GM12873 (cell line): ENCODE results near the gene ZEB1.

Experiments used
- TF ChIP-seq, protein P1 (sequence below): IDR thresholded peaks from 2 replicates; pipeline ENCODE4 v1.5.1; 2012; ENCODE audit warnings: low read depth, mild to moderate bottlenecking, moderate library complexity, low read length, control low read depth; ENCODE audit not compliant: insufficient read depth; ENCODE audit errors: missing control alignments

ZEB1 gene

DNA sequence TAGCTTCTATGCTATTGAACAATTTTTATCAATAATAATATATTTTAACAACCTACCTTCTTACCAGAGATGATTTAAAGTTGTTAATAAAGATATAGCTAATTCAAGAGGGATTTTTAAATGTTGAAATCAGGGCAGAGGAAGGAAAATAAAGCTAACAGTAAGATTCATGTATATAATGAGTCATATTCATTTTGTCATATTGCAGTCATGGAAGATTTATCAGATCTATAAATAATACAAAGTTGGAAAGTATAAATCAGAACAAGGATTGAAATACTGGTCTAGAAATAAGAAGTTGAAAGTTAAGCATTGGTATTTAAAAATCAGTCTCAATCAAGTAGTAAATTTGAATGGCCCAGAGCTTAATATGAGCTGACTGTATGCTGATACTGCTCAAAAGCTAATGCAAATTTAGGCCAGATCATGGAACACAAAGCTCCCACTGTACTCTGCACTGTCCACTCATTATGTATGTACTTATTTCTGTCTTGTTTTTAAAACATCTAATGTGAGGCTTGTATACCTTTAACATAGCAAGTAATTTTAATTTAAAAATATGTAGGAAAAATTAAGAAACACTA lies 196.9 kb downstream of the ZEB1 start:
- TF ChIP-seq, protein P1, sequence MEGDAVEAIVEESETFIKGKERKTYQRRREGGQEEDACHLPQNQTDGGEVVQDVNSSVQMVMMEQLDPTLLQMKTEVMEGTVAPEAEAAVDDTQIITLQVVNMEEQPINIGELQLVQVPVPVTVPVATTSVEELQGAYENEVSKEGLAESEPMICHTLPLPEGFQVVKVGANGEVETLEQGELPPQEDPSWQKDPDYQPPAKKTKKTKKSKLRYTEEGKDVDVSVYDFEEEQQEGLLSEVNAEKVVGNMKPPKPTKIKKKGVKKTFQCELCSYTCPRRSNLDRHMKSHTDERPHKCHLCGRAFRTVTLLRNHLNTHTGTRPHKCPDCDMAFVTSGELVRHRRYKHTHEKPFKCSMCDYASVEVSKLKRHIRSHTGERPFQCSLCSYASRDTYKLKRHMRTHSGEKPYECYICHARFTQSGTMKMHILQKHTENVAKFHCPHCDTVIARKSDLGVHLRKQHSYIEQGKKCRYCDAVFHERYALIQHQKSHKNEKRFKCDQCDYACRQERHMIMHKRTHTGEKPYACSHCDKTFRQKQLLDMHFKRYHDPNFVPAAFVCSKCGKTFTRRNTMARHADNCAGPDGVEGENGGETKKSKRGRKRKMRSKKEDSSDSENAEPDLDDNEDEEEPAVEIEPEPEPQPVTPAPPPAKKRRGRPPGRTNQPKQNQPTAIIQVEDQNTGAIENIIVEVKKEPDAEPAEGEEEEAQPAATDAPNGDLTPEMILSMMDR: no peak

DNA sequence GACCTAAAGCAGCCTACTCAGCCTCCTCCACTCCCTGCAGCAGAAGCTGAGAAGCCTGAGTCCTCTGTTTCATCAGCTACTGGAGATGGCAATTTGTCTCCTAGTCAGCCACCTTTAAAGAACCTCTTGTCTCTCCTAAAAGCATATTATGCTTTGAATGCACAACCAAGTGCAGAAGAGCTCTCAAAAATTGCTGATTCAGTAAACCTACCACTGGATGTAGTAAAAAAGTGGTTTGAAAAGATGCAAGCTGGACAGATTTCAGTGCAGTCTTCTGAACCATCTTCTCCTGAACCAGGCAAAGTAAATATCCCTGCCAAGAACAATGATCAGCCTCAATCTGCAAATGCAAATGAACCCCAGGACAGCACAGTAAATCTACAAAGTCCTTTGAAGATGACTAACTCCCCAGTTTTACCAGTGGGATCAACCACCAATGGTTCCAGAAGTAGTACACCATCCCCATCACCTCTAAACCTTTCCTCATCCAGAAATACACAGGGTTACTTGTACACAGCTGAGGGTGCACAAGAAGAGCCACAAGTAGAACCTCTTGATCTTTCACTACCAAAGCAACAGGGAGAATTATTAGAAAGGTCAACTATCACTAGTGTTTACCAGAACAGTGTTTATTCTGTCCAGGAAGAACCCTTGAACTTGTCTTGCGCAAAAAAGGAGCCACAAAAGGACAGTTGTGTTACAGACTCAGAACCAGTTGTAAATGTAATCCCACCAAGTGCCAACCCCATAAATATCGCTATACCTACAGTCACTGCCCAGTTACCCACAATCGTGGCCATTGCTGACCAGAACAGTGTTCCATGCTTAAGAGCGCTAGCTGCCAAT lies 202.2 kb downstream of the ZEB1 start:
- TF ChIP-seq, protein P1: no peak

DNA sequence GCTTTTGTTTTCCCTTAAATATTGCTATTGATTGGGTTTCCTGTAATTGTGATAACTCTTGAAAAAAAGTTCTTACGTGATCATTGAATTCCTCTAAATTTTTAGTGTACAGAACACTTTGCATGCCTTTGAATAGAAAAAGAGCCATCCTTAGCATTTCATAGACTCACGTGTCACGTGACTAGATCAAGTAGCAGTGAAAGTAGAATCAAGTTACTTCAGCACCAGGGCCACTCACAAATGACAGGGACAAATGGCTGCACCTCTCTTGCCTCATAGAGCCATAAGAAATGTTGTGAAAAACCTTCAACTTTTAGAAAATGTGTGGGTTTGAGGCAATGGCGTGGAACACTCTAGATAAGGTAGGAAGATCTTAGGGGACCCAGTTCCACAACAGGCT lies 203.8 kb downstream of the ZEB1 start:
- TF ChIP-seq, protein P1: no peak

DNA sequence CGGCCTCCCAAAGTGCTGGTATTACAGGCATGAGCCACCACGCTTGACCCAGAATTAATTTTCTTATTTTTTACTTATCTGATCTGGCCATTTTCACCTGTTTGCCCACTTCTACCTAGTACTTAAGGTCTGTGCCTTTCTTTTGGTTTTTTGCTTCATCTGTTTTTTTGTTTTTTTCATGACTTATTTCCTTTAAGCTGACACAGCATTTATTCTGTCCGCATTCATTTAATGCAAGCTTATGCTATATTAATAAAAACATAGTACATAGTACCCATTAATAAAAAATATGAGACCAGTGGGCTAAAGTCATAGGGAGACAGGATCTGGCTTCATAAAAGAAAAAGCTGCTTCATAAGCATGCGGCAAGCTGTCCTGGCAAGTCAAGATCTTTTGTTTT lies 205.4 kb downstream of the ZEB1 start:
- TF ChIP-seq, protein P1: no peak

DNA sequence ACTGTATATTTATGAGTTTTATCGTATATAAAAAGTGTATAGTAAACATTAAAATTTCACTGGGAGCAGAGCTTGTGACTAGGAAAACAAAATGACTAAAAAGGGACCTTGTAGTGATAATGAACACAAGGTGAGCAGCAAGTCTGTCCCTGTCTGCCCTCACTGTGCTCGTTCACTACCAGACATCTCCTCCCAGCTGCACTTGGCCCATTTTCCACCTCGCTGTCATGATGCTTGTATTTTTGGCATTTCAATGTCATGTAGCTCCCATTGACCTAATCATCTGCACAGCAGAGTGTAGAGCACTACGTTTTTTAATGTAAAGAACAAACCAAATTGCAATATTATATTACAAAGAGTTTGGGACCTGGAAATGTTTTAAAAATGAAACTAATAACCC lies 207.2 kb downstream of the ZEB1 start:
- TF ChIP-seq, protein P1: no peak

DNA sequence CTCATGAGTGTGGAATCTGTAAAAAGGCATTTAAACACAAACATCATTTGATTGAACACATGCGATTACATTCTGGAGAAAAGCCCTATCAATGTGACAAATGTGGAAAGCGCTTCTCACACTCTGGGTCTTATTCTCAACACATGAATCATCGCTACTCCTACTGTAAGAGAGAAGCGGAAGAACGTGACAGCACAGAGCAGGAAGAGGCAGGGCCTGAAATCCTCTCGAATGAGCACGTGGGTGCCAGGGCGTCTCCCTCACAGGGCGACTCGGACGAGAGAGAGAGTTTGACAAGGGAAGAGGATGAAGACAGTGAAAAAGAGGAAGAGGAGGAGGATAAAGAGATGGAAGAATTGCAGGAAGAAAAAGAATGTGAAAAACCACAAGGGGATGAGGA lies 207.7 kb downstream of the ZEB1 start:
- TF ChIP-seq, protein P1: no peak

DNA sequence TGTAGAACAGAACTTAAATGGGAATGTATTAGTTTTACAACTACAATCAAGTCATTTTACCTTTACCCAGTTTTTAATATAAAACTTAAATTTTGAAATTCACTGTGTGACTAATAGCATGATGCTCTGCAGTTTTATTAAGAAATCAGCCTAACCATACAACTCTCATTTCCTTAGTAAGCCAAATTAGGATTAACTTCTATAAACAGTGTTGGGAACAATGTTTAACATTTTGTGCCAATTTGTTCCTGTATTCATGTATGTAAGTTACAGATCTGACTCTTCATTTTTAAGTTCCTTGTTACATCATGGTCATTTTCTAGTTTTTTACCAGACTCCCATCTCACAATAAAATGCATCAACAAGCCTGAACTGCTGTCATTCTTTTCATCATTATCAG lies 209.8 kb downstream of the ZEB1 start:
- TF ChIP-seq, protein P1: no peak
